Measurements from ENCODE around the gene HADH.

DNA sequence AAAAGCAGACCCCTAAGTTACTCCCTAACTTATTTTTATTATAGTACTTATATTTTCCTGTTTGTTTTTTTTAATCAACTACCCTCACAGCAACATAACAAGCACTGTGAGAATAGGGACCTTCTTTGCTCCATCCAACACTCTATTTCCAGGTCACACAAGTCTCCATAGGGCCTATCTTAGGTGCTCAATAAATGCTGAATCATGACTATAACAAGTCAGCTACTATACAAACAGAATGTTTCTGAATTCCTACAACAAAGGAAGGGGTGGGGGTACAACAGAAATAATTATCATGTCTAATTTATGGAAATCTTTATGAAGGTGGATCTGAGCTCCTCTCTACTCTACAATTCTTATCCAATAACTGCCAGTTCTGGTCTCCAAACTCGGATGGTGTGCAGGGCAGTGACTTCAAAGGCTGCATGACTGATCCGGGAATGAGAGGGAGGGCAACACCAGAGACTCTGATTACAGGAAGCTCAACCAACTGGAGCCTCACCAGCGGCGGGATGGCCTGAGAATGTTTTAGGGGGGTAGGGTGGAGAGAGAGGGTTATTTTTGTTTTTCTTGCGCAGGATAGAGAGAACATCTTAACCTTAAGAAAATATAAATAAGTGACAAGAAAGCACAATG lies 71.1 kb downstream of the HADH start:
- TF ChIP-seq, protein P1, sequence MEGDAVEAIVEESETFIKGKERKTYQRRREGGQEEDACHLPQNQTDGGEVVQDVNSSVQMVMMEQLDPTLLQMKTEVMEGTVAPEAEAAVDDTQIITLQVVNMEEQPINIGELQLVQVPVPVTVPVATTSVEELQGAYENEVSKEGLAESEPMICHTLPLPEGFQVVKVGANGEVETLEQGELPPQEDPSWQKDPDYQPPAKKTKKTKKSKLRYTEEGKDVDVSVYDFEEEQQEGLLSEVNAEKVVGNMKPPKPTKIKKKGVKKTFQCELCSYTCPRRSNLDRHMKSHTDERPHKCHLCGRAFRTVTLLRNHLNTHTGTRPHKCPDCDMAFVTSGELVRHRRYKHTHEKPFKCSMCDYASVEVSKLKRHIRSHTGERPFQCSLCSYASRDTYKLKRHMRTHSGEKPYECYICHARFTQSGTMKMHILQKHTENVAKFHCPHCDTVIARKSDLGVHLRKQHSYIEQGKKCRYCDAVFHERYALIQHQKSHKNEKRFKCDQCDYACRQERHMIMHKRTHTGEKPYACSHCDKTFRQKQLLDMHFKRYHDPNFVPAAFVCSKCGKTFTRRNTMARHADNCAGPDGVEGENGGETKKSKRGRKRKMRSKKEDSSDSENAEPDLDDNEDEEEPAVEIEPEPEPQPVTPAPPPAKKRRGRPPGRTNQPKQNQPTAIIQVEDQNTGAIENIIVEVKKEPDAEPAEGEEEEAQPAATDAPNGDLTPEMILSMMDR (conservative IDR thresholded peaks at IDR 0.05; ENCODE audit: low read length): no peak
- TF ChIP-seq EZH2phosphoT487 (IDR thresholded peaks at IDR 0.05; ENCODE audit: borderline replicate concordance, low read depth, low read length): no peak
